Thymus (tissue), 14 donors: ENCODE measurements around the gene ISG15. TPM values are rescaled to one million over a fixed set of nuclear protein-coding genes. Genes with fewer than 3 reads are reported as not detected.
A peak's percentile ranks its signal among the peaks of the same experiment; 100 is the strongest.

ENCODE experiments used
- DNase-seq, 9 donors: peaks; one replicate each; pipeline ENCODE4 v3.0.0-alpha.2; 2013; ENCODE audit warnings: low spot score in 9 of 9, low read depth in 6 of 9, missing footprints in 1 of 9
- H3K27ac ChIP-seq, 2 donors: one replicate each; pipeline ENCODE4 v1.5.1; 2013; ENCODE audit warnings: control low read depth in 1 of 2, low read depth in 1 of 2, low read length in 1 of 2, mild to moderate bottlenecking in 1 of 2, moderate library complexity in 1 of 2
- H3K27me3 ChIP-seq, 2 donors: one replicate each; pipeline ENCODE4 v1.5.1; 2013; ENCODE audit warnings: low read length in 1 of 2; ENCODE audit not compliant: control insufficient read depth in 2 of 2, insufficient read depth in 1 of 2
- H3K36me3 ChIP-seq, 2 donors: one replicate each; pipeline ENCODE4 v1.5.1; 2013; ENCODE audit warnings: low read length in 1 of 2, mild to moderate bottlenecking in 1 of 2, moderate library complexity in 1 of 2; ENCODE audit not compliant: control insufficient read depth in 2 of 2, insufficient read depth in 2 of 2
- H3K4me1 ChIP-seq, 2 donors: one replicate each; pipeline ENCODE4 v1.5.1; 2013; ENCODE audit warnings: low read length in 2 of 2; ENCODE audit not compliant: control insufficient read depth in 2 of 2, insufficient read depth in 2 of 2
- H3K4me3 ChIP-seq, 2 donors: one replicate each; pipeline ENCODE4 v1.5.1; 2013; ENCODE audit warnings: low read length in 2 of 2, control low read depth in 1 of 2, mild to moderate bottlenecking in 1 of 2
- H3K9me3 ChIP-seq, 2 donors: one replicate each; pipeline ENCODE4 v1.5.1; 2013; ENCODE audit warnings: low read length in 1 of 2, mild to moderate bottlenecking in 1 of 2; ENCODE audit not compliant: control insufficient read depth in 2 of 2, insufficient read depth in 1 of 2
- WGBS: extraction: QIAGEN DNeasy Blood & Tissue Kit; methylation state at CpG from one replicate; pipeline ENCODE4 v1.1.7; 2013; 5-methylcytosine and 5-hydroxymethylcytosine counted together
- long read RNA-seq, 10 donors: transcript quantifications; one replicate each; lab custom pipeline, GENCODE V29; 2026
- polyA plus RNA-seq: library from polyadenylated mRNA; stranded (reverse); fragments of 200-250 nt; gene quantifications from one replicate; pipeline ENCODE4 v1.2.3, GENCODE V29; 2013
- total RNA-seq: library from RNA; stranded (reverse); fragments of 120-200 nt; gene quantifications from one replicate; pipeline ENCODE4 v1.2.4, GENCODE V29; 2013
- donor health status: healthy.

Gene ISG15
- 338 TPM for total RNA-seq
- polyA plus RNA-seq = 285 TPM
- long read RNA-seq, donor 1, transcript ISG15-201 (2 exons, 711 nt) = major isoform, 10 of 10 reads
- long read RNA-seq, donor 1, partial matches to known transcripts = 0 of 10 reads
- long read RNA-seq, donor 1, other reads (novel, unspliced or antisense) = 0 of 10 reads
- long read RNA-seq, donor 2, transcript ISG15-201 (2 exons, 711 nt) = major isoform, 130 of 157 reads
- long read RNA-seq, donor 2, partial matches to known transcripts = 27 of 157 reads
- long read RNA-seq, donor 2, other reads (novel, unspliced or antisense) = 0 of 157 reads
- long read RNA-seq, donor 3, transcript ISG15-201 (2 exons, 711 nt) = major isoform, 181 of 181 reads
- long read RNA-seq, donor 3, partial matches to known transcripts = 0 of 181 reads
- long read RNA-seq, donor 3, other reads (novel, unspliced or antisense) = 0 of 181 reads
- long read RNA-seq, donor 4, transcript ISG15-201 (2 exons, 711 nt) = major isoform, 70 of 70 reads
- long read RNA-seq, donor 4, partial matches to known transcripts = 0 of 70 reads
- long read RNA-seq, donor 4, other reads (novel, unspliced or antisense) = 0 of 70 reads
- long read RNA-seq, donor 5, transcript ISG15-201 (2 exons, 711 nt) = major isoform, 303 of 303 reads
- long read RNA-seq, donor 5, partial matches to known transcripts = 0 of 303 reads
- long read RNA-seq, donor 5, other reads (novel, unspliced or antisense) = 0 of 303 reads
- long read RNA-seq, donor 6, transcript ISG15-201 (2 exons, 711 nt) = major isoform, 92 of 92 reads
- long read RNA-seq, donor 6, partial matches to known transcripts = 0 of 92 reads
- long read RNA-seq, donor 6, other reads (novel, unspliced or antisense) = 0 of 92 reads
- long read RNA-seq, donor 7, transcript ISG15-201 (2 exons, 711 nt) = major isoform, 106 of 106 reads
- long read RNA-seq, donor 7, partial matches to known transcripts = 0 of 106 reads
- long read RNA-seq, donor 7, other reads (novel, unspliced or antisense) = 0 of 106 reads
- long read RNA-seq, donor 8, transcript ISG15-201 (2 exons, 711 nt) = major isoform, 46 of 51 reads
- long read RNA-seq, donor 8, partial matches to known transcripts = 5 of 51 reads
- long read RNA-seq, donor 8, other reads (novel, unspliced or antisense) = 0 of 51 reads
- long read RNA-seq, donor 9, transcript ISG15-201 (2 exons, 711 nt) = major isoform, 50 of 51 reads
- long read RNA-seq, donor 9, partial matches to known transcripts = 0 of 51 reads
- long read RNA-seq, donor 9, other reads (novel, unspliced or antisense) = 0 of 51 reads
- long read RNA-seq, donor 10, transcript ISG15-201 (2 exons, 711 nt) = major isoform, 72 of 72 reads
- long read RNA-seq, donor 10, partial matches to known transcripts = 0 of 72 reads
- long read RNA-seq, donor 10, other reads (novel, unspliced or antisense) = 0 of 72 reads

DNA sequence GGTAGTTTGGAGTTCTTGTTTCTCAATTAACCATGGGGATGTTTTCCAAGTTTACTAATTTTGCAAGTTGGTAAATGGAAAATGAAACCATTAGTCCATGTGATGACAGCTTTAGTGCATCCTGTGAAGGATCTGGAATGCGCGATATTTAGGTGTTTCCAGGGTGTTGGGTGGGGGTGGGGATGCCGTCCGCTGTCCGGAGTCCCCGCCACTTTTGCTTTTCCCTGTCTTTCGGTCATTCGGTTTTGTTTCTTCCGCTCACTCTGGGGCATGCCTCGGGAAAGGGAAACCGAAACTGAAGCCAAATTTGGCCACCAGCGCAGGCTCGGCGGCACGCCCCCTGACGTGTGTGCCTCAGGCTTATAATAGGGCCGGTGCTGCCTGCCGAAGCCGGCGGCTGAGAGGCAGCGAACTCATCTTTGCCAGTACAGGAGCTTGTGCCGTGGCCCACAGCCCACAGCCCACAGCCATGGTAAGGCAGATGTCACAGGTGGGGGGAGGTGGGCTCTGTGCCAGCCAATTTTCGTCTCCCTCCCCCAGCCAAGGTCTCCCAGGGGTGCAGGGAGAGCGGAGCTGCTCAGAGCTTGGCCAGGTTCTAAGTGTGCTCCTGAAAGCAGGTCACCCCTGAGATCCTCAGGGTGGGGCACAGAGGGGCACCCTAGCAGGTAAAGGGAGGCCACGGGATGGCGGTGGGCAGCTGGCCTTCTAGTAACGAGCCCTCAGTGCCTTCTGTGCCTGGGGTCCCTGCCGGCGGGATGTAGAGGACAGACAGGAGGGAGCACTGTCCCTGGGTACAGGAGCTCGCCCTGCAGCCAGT lies at the start of gene ISG15:
TSS of gene ISG15 (plus strand) at position 393 of the 817 bp plus-strand sequence. CDS start at position 470, 77 bp downstream.
- H3K4me1 ChIP-seq = peaks cover 12 to 29% of the 10 kb centered on the region in 2 donors
- WGBS = 10% methylated on average over 30 of the region's 30 CpGs
- no peaks in the 10 kb centered on the region for H3K27me3 ChIP-seq
- peak within 1 kb of the TSS; percentile 63 to 85 for H3K4me3 ChIP-seq
- peak; percentile 71 to 94 (median 81) for DNase-seq
- H3K36me3 ChIP-seq = no peaks in the 10 kb centered on the region
- H3K9me3 ChIP-seq = peaks cover 0 to 12% of the 10 kb centered on the region in 2 donors
- peak within 1 kb of the TSS; percentile 91 to 98 for H3K27ac ChIP-seq

DNA sequence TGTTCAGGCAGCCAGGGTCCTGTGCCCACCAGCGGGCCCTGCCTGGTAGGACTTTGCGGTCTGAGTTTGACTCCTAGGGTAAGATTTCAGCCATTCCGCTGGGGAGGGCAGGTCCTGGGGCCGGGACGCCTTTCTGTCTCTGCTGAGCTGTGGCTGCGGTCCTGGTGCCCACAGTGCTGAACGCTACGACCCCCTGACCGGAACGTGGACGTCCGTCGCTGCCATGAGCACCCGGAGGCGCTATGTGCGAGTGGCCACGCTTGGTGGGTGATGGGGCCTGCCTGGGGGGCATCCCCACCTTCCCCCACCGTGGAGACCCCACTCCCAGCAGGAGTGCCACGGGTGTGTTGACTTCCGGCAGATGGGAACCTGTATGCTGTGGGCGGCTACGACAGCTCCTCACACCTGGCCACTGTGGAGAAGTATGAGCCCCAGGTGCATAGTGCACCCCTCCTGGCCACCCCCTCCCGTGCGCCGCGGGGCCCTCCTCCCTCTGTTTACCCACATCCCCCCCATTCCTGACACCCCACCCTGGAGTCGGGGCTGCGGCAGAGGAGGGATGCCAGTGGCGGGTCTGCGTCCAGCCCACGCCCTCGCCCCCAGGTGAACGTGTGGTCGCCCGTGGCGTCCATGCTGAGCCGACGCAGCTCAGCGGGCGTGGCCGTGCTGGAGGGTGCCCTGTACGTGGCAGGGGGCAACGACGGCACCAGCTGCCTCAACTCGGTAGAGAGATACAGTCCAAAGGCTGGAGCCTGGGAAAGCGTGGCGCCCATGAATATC lies 49.4 kb upstream of the ISG15 start:
- H3K27me3 ChIP-seq = peaks cover 23 to 53% of the 10 kb centered on the region in 2 donors
- no peak overlapping the region for H3K4me3 ChIP-seq
- no peak for DNase-seq
- no peak overlapping the region for H3K27ac ChIP-seq
- H3K36me3 ChIP-seq = peaks cover 0 to 22% of the 10 kb centered on the region in 2 donors
- H3K4me1 ChIP-seq = peaks cover 15 to 20% of the 10 kb centered on the region in 2 donors
- H3K9me3 ChIP-seq = no peaks in the 10 kb centered on the region
- WGBS = 97% methylated on average over 47 of the region's 47 CpGs

DNA sequence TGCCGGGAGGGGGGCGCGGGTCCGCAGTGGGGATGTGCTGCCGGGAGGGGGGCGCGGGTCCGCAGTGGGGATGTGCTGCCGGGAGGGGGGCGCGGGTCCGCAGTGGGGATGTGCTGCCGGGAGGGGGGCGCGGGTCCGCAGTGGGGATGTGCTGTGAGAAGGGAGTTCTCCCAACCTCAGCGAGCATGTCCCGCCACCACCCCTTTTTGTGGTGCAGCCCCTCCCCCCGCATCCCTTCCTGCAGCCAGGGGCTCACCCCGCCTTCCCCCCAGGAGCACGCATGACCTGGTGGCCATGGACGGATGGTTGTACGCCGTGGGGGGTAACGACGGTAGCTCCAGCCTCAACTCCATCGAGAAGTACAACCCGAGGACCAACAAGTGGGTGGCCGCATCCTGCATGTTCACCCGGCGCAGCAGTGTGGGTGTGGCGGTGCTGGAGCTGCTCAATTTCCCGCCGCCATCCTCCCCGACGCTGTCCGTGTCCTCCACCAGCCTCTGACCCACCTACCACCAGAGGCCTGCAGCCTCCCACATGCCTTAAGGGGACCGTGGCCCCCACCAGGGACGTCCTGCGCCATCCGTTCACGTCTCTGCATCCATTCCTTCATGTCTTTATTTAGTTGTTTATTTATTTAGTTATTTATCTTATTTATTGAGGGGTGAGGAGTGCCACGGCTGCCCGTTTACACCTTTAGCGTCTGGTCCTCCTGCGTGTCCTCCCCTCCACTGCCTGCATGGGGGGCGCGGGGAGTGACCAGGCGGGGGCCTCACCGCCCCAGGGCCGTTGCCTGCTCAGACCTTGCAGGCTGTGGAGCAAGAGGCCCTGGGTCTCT lies 48.4 kb upstream of the ISG15 start:
- no peak for DNase-seq
- Histone ChIP-seq H3K4me3 (no peak overlapping the region), H3K36me3 (peaks cover 0 to 22% of the 10 kb centered on the region in 2 donors), H3K9me3 (no peaks in the 10 kb centered on the region), H3K4me1 (peaks cover 15 to 19% of the 10 kb centered on the region in 2 donors), H3K27me3 (peaks cover 27 to 57% of the 10 kb centered on the region in 2 donors), H3K27ac (no peak overlapping the region)
- 96% methylated on average over 42 of the region's 51 CpGs for WGBS

DNA sequence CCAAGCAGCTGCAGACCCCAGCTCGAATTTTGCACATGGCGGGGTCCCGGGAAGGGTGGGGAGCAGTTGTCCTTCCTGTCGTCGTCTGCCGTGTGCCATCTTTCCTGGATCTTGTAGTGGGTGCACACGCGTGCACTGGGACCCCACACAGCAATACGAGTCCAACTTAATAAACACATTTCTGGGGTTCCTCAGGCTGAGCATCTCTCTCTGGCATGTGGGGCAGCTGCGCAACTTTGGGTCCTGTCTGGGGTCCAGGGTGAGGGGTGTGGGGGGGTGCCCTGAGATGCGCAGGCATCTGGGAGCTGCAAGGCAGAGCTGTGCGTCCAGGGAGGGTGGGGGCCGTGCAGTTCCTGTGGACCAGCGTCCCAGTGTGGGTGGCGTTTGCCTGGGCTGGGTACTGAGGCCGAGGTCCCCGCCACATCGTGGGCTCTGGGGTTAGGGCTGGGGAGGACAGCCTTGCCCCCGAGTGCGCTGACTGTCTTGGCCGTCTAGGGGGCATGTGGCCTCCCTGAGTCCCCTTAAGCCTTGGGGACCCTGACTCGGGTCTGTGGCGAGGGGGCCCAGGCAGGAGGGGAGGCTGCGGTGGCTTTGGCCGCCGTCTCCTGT lies 47.7 kb upstream of the ISG15 start:
- Histone ChIP-seq H3K4me1 (peaks cover 15% of the 10 kb centered on the region in 2 donors), H3K27me3 (peaks cover 34 to 60% of the 10 kb centered on the region in 2 donors)

DNA sequence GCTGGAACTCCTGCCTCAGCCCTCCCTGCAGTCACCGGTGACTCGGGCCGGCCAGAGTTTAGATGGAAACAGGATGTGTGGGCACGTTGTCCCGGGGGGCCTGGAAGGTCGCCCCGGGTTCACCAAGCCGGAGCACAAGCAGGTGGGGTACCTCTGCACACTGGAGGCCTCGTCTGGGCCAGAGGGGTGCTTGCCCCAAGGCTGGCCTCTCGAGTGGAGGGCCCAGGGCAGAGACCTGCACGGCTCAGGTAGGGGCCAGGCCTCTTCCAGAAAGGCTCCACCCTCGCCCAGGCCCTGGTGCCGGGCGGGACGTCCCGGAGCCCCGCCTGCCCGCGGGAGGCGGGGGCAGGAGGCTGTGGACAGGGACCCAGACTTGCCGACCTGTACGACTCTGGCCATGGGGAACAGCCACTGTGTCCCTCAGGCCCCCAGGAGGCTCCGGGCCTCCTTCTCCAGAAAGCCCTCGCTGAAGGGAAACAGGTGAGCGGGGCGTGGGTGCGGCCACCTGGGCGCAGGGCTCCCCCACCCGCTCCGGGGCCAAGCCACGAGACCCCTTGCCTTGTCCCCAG lies 47.1 kb upstream of the ISG15 start, which contains the start of gene PLEKHN1:
TSS of gene PLEKHN1 (plus strand) at position 348 of the 569 bp plus-strand sequence. CDS start at position 398, 50 bp downstream.
- peaks cover 12 to 14% of the 10 kb centered on the region in 2 donors for H3K4me1 ChIP-seq
- H3K9me3 ChIP-seq = no peaks in the 10 kb centered on the region
- H3K4me3 ChIP-seq = peak within 1 kb of the TSS; percentile 27 to 55
- peaks cover 40 to 65% of the 10 kb centered on the region in 2 donors for H3K27me3 ChIP-seq
- DNase-seq = no peak
- peak within 1 kb of the TSS in 1 of 2 donors; percentile 15 for H3K27ac ChIP-seq
- 6% methylated on average over 31 of the region's 31 CpGs for WGBS
- peaks cover 0 to 22% of the 10 kb centered on the region in 2 donors for H3K36me3 ChIP-seq

More for the DNA sequence above, 47.7 kb upstream of the ISG15 start:
- Histone ChIP-seq H3K4me3 (no peak overlapping the region), H3K36me3 (peaks cover 0 to 22% of the 10 kb centered on the region in 2 donors), H3K27ac (no peak overlapping the region), H3K9me3 (no peaks in the 10 kb centered on the region)
- 81% methylated on average over 26 of the region's 26 CpGs for WGBS
- no peak for DNase-seq

DNA sequence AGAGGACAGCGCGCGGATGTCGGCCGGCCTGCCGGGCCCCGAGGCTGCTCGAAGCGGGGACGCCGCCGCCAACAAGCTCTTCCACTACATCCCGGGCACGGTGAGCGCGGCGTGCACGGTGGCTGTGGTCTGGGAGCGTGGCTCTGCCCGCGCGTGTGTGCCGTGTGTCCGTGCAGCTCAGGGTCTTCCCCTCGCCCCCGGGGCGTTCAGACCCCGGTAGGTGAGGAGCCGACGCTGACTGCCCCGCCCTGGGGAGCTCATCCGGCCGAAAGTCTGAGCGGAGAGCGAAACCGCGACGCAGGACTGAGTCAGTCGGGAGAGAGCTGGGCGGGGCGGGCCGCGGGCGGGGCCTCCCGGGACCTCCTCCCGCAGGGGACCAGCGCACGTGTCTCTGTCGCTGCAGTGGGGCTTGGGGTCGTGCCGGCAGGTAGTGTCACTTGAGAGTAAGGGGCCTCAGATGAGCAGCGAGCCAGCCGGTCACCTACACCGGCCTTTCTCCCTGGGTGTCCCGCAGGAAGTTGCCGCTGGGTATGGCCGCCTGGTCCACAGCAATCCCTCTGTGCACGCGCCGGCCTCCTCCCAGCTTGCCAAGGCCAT lies 46.5 kb upstream of the ISG15 start:
- WGBS = under 1% methylated on average over 60 of the region's 60 CpGs
- Histone ChIP-seq H3K4me3 (peak overlapping the region; percentile 27 to 55), H3K27me3 (peaks cover 46 to 67% of the 10 kb centered on the region in 2 donors), H3K4me1 (peaks cover 8 to 11% of the 10 kb centered on the region in 2 donors), H3K27ac (peak overlapping the region in 1 of 2 donors; percentile 15), H3K36me3 (peaks cover 0 to 22% of the 10 kb centered on the region in 2 donors), H3K9me3 (no peaks in the 10 kb centered on the region)
- peak in 4 of 9 donors; percentile 45 to 72 (median 52) for DNase-seq
